ENCODE data around the gene CCN5. TPM values are rescaled to one million over a fixed set of nuclear protein-coding genes. Genes with fewer than 3 reads are reported as not detected.
"Not testable (repeated sequence)": the region's sequence is repeated elsewhere in the genome, so short reads cannot be mapped to it uniquely, and the experiment has no call there.

The CCN5 gene
- total RNA-seq, 1 donor from 2014 or later: not detected

GRCh38 chr20:44748005-44748370 is 32.8 kb downstream of the CCN5 start:
- Mint-ChIP-seq H3K4me1 (ENCODE audit: low read depth) (peaks cover 18% of the 10 kb centered on the region), H3K9me3 (no peaks in the 10 kb centered on the region), H3K4me3 (no peak overlapping the region), H3K27me3 (ENCODE audit: insufficient read depth) (peaks cover 24% of the 10 kb centered on the region), H3K27ac (no peak overlapping the region), H3K36me3 (ENCODE audit: low read depth) (peaks cover 4% of the 10 kb centered on the region)
- intact Hi-C loops (cut with micrococcal nuclease): loop anchor here (10.0 kb wide), 1 partner anchor 1777 kb away; no protein-coding TSS in a partner anchor
- no peak for DNase-seq (ENCODE audit: low spot score)

- Mint-ChIP-seq H3K9me3 (no peaks in the 10 kb centered on the region), H3K4me3 (no peak overlapping the region), H3K4me1 (ENCODE audit: low read depth) (peaks cover 14% of the 10 kb centered on the region), H3K27me3 (ENCODE audit: insufficient read depth) (peaks cover 14% of the 10 kb centered on the region), H3K36me3 (ENCODE audit: low read depth) (peaks cover 1% of the 10 kb centered on the region), H3K27ac (no peak overlapping the region)
- DNase-seq (ENCODE audit: low spot score): no peak
- intact Hi-C loops (cut with micrococcal nuclease): no loop called here
Observed at GRCh38 chr20:44750081-44750805, 35.1 kb downstream of the CCN5 start.

DNA sequence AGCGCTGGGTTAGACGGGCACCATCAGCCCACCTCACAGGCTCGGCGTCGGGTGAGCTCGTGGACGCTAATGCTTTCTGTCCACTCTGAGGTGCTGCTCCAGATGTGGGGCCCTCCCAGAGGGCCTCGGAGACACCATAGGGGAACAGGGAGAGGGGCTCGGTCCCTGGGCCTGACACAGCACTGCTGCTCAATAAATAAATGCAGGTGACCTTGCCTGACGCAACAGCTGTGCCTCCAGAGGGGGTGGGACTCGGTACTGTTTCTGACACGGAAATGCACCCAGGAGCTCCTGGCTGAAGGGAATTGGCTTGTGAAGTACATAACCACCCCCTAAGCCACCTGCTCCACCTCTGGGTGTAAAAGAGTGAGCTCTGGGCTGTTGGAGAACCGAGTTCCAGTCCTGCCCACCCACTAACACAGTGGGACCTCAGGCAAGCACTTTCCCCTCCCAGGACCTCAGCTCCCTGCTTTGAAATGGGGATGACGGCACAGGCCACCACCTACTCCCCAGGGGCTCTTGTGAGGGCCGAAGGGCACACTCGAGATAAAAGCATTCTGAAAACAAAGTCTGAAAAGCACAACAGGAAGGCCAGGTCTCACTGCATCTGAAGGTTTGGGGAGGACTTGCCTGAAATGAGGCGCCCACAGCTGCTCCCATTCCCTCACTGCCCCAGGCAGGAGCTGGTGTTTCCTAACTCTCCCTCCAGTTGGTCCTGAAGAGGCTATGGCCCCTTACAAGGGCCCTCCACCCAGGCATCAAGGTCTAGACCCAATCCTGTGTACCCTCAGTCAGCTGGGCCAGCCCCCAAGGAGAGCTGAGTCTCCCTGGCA is 37.1 kb downstream of the CCN5 start:
- DNase-seq (ENCODE audit: low spot score): no peak
- no peak overlapping the region for H3K27ac Mint-ChIP-seq
- H3K9me3 Mint-ChIP-seq: no peaks in the 10 kb centered on the region
- peaks cover 4% of the 10 kb centered on the region for H3K4me1 Mint-ChIP-seq (ENCODE audit: low read depth)
- H3K27me3 Mint-ChIP-seq (ENCODE audit: insufficient read depth): peaks cover 5% of the 10 kb centered on the region
- intact Hi-C loops (cut with micrococcal nuclease): no loop called here
- H3K36me3 Mint-ChIP-seq (ENCODE audit: low read depth): peaks cover 1% of the 10 kb centered on the region
- H3K4me3 Mint-ChIP-seq: no peak overlapping the region

DNA sequence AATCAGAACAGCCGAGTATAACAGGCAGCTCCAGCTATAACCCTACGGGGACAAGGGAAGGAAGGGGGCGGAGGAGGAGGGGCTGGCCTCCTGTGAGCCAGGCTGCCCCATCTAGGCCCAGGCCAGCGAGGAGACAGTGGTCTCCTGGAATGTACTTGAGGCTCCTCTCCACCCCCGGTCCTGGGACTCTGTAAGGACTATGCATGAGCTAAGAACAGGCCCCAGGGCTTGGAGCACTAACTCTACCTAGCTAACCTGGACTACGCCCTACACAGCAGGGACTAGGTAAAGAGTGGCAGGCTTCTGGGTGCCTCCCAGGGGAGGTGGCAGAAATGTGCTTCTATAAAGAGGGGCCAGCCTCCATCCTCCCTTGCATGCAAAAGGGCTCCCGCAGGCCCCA is 39.4 kb downstream of the CCN5 start:
- H3K4me3 Mint-ChIP-seq: no peak overlapping the region
- H3K4me1 Mint-ChIP-seq (ENCODE audit: low read depth): no peaks in the 10 kb centered on the region
- H3K27ac Mint-ChIP-seq: no peak overlapping the region
- no peak for DNase-seq (ENCODE audit: low spot score)
- intact Hi-C loops (cut with micrococcal nuclease): no loop called here
- no peaks in the 10 kb centered on the region for H3K36me3 Mint-ChIP-seq (ENCODE audit: low read depth)
- H3K27me3 Mint-ChIP-seq (ENCODE audit: insufficient read depth): no peaks in the 10 kb centered on the region
- no peaks in the 10 kb centered on the region for H3K9me3 Mint-ChIP-seq

DNA sequence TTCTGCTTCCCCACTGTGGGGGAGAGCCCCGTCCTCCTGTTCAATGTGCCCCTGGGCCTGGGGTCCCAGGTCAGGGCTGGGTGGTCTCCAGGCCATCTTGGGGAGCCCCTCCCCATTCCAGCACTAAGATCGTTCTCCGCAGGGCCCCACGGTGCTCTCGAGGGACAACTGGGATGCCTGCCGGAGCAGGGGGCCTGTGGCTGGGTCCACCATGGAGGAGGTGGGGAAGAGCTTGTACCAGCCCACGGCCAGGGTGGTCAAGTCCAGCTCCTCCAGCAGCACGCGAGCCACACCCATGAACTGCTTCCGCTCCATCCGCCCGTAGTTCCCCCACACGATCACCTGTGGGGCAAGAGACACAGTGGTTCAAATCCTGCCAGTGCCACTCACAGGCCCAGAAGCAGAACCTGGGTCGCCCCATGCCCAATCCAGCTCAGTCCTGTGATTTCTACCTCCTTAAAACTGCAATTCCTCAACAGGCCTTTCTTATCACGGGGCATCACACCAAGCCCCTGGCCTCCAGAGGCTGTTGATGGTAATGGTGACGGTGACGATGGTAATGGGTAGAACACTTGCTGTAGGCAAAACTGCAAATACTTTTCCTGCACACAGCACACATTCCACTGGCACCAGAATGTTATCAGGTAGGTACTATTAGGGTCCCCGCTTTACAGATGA is 41.0 kb downstream of the CCN5 start:
- no peaks in the 10 kb centered on the region for H3K9me3 Mint-ChIP-seq
- no peak overlapping the region for H3K27ac Mint-ChIP-seq
- intact Hi-C loops (cut with micrococcal nuclease): no loop called here
- no peak overlapping the region for H3K4me3 Mint-ChIP-seq
- no peak for DNase-seq (ENCODE audit: low spot score)
- H3K27me3 Mint-ChIP-seq (ENCODE audit: insufficient read depth): peaks cover 7% of the 10 kb centered on the region
- H3K36me3 Mint-ChIP-seq (ENCODE audit: low read depth): no peaks in the 10 kb centered on the region
- H3K4me1 Mint-ChIP-seq (ENCODE audit: low read depth): no peaks in the 10 kb centered on the region

DNA sequence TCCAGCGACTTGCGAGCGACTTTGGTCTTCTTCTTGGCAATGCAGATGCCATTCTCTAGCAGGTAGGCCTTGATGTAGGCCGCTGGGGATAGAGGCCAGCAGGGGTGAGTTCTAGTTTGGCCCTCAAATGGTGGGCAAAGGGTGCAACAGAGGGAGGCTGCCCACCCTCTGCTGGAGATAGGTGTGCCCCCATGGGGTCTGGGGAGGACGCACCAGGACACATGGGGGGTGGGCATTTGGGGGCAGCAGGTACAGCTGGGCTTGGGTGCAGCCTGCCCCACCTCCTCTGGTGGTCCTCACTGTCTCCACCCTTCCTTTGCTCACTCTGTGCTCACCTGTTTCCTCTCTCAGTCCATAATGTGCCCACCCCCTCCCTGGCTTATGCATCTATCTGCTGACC is 41.8 kb downstream of the CCN5 start:
- intact Hi-C loops (cut with micrococcal nuclease): no loop called here
- H3K4me3 Mint-ChIP-seq: no peak overlapping the region
- H3K9me3 Mint-ChIP-seq: no peaks in the 10 kb centered on the region
- H3K4me1 Mint-ChIP-seq (ENCODE audit: low read depth): no peaks in the 10 kb centered on the region
- peaks cover 7% of the 10 kb centered on the region for H3K27me3 Mint-ChIP-seq (ENCODE audit: insufficient read depth)
- no peak overlapping the region for H3K27ac Mint-ChIP-seq
- H3K36me3 Mint-ChIP-seq (ENCODE audit: low read depth): no peaks in the 10 kb centered on the region
- no peak for DNase-seq (ENCODE audit: low spot score)

DNA sequence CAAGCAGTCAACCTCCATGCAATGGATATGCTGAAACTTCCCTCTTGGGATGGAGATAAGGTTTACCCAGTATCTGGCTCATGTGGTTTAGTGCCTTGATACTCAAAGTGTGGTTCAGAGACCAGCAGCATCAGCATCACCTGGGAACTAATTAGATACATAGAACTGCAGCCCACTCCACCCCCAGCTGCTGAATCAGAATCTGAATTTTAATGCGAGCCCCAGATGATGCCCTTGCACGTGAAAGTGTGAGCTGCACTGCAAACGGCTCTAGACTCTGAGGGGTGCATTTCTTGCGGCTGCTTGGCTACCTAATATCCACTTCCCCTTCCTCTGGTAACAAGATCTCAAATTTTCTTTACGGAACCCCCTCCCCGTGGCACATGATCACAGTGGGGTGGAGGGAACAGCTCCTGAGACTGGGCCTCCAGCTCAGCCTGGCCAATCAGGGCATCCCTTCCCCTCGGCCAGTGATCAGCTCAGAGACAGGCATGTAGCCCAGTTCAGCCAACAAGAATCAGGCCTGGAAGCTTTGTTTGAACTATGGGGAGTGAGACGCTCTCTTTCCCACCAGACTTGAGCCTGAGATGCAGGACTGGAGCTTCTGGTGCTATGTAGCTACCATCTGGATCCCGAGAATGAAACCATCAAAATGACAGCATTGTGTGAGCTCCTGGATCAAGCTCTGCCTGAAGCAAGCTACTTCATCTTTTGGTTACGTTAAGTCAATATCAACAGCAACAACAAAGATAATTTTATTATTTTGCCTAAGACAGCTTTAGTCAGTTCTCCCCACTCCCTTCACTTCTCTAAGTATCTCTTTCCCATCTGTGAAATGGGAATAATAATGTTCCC is 43.3 kb downstream of the CCN5 start:
- Mint-ChIP-seq H3K4me1 (ENCODE audit: low read depth) (no peaks in the 10 kb centered on the region), H3K27me3 (ENCODE audit: insufficient read depth) (peaks cover 7% of the 10 kb centered on the region), H3K9me3 (no peaks in the 10 kb centered on the region), H3K4me3 (no peak overlapping the region), H3K36me3 (ENCODE audit: low read depth) (no peaks in the 10 kb centered on the region), H3K27ac (no peak overlapping the region)
- intact Hi-C loops (cut with micrococcal nuclease): no loop called here
- no peak for DNase-seq (ENCODE audit: low spot score)

- H3K27ac Mint-ChIP-seq: no peak overlapping the region
- H3K9me3 Mint-ChIP-seq: no peaks in the 10 kb centered on the region
- no peaks in the 10 kb centered on the region for H3K36me3 Mint-ChIP-seq (ENCODE audit: low read depth)
- no peak overlapping the region for H3K4me3 Mint-ChIP-seq
- intact Hi-C loops (cut with micrococcal nuclease): no loop called here
- H3K27me3 Mint-ChIP-seq (ENCODE audit: insufficient read depth): peaks cover 7% of the 10 kb centered on the region
- H3K4me1 Mint-ChIP-seq (ENCODE audit: low read depth): no peaks in the 10 kb centered on the region
- no peak for DNase-seq (ENCODE audit: low spot score)
Observed at GRCh38 chr20:44759595-44759994, 44.4 kb downstream of the CCN5 start.

DNA sequence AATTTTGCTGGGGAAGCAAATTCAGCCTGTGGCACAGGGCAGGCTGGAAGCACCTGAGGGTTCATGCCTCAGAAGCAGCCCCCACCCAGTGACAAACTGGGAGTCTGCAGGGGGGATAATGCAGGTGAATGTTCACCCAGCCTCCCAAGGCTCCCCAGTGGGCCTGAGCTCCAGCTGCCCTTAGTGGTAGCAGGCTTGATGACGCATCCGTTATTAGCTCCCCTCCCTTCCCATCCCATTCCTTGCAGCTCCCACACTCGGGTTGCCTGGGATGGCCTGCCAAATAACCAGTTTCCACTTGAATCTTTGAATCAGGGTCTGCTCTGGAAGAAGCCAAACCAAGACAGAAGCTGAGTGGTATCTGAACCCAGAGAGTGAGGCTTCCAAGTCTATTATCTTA is 46.3 kb downstream of the CCN5 start:
- intact Hi-C loops (cut with micrococcal nuclease): no loop called here
- no peaks in the 10 kb centered on the region for H3K9me3 Mint-ChIP-seq
- no peaks in the 10 kb centered on the region for H3K4me1 Mint-ChIP-seq (ENCODE audit: low read depth)
- peaks cover 12% of the 10 kb centered on the region for H3K27me3 Mint-ChIP-seq (ENCODE audit: insufficient read depth)
- no peak overlapping the region for H3K27ac Mint-ChIP-seq
- no peak overlapping the region for H3K4me3 Mint-ChIP-seq
- DNase-seq (ENCODE audit: low spot score): no peak
- no peaks in the 10 kb centered on the region for H3K36me3 Mint-ChIP-seq (ENCODE audit: low read depth)

- Mint-ChIP-seq H3K4me3 (no peak overlapping the region), H3K4me1 (ENCODE audit: low read depth) (no peaks in the 10 kb centered on the region), H3K27ac (no peak overlapping the region), H3K27me3 (ENCODE audit: insufficient read depth) (peaks cover 12% of the 10 kb centered on the region), H3K36me3 (ENCODE audit: low read depth) (no peaks in the 10 kb centered on the region), H3K9me3 (no peaks in the 10 kb centered on the region)
- intact Hi-C loops (cut with micrococcal nuclease): no loop called here
- DNase-seq (ENCODE audit: low spot score): no peak
Observed at GRCh38 chr20:44762466-44763140, 47.4 kb downstream of the CCN5 start.

DNA sequence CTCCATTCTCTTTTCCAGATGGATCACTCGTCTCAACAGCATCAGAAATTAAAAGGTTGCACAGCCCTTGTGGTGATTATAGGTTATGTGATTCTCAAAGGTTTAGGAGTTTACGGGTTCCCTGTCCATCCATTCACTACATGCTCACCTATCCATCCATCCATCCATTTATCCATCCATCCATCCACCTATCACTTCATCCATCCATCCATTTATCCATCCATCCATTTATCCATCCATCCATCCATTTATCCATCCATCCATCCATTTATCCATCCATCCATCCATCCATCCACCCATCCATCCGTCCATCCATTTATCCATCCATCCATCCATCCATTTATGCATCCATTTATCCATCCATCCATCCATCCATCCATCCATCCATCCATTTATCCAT is 48.6 kb downstream of the CCN5 start:
- not testable (repeated sequence) for H3K9me3 Mint-ChIP-seq

GRCh38 chr20:44765091-44765490 is 49.9 kb downstream of the CCN5 start:
- intact Hi-C loops (cut with micrococcal nuclease): no loop called here
- no peak overlapping the region for H3K4me3 Mint-ChIP-seq
- no peaks in the 10 kb centered on the region for H3K36me3 Mint-ChIP-seq (ENCODE audit: low read depth)
- no peaks in the 10 kb centered on the region for H3K4me1 Mint-ChIP-seq (ENCODE audit: low read depth)
- H3K27ac Mint-ChIP-seq: no peak overlapping the region
- H3K27me3 Mint-ChIP-seq (ENCODE audit: insufficient read depth): peaks cover 10% of the 10 kb centered on the region
- DNase-seq (ENCODE audit: low spot score): no peak
- H3K9me3 Mint-ChIP-seq: no peaks in the 10 kb centered on the region

More for the DNA sequence above, 48.6 kb downstream of the CCN5 start:
- H3K36me3 Mint-ChIP-seq (ENCODE audit: low read depth); H3K4me1 Mint-ChIP-seq (ENCODE audit: low read depth); DNase-seq (ENCODE audit: low spot score); intact Hi-C loops (cut with micrococcal nuclease); H3K27ac Mint-ChIP-seq; H3K4me3 Mint-ChIP-seq: not testable (repeated sequence)
- H3K27me3 Mint-ChIP-seq (ENCODE audit: insufficient read depth): peaks cover 12% of the 10 kb centered on the region
